D341Med (cell line): Measurements from ENCODE around the gene CSTF2T.

Experiments used
- DNase-seq: peaks from one replicate; pipeline ENCODE4 v3.0.0; 2012; ENCODE audit warnings: low spot score

The CSTF2T gene

DNA sequence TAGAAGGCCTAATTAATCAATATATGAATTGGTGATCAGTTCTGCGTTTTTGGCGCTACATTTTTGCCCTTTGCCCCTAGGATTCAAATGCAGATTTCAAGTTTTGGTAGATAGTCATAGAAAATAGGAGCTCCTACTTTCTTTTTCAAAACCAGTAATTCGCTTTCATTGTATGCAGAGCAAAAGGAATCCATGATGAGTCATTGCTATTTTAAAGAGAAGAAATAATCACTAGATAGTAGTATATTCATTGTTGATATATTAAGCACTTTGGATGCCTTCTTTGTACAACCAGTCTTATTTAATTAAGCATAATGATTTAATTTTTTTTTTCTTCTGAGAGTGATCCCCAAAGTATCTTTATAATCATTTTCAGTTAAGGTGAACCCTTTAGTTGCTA lies 50.3 kb downstream of the CSTF2T start:
- no peak for DNase-seq
